ENCODE data around the gene ACTN1.

Gene ACTN1

GRCh38 chr14:68936476-68936875 lies 42.6 kb downstream of the ACTN1 start:
- no peak for DNase-seq (ENCODE audit: low read depth)

- no peak for DNase-seq (ENCODE audit: low read depth)
These were observed 43.3 kb downstream of the ACTN1 start for GRCh38 chr14:68935761-68936214.

DNA sequence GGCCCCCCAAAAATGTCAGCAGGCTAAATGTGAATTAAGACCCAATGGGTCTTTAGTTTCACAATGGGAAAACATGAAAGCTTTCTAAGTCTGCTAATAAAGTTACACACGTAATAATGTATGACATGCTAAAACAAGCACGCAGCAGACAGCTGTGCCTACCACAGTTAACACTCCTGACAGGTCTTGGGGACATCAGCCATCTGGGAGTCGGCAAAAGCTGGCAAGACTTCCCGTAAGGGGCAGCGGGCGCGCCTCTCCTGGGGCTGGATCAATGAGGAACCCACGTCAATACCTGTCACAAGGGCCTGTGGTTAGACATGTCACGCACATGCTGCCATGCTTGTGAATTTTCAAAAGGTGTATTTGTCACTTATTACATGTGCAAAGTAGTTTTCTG lies 45.0 kb downstream of the ACTN1 start:
- DNase-seq (ENCODE audit: low read depth): no peak

GRCh38 chr14:68932686-68933085 lies 46.4 kb downstream of the ACTN1 start:
- DNase-seq (ENCODE audit: low read depth): no peak

DNA sequence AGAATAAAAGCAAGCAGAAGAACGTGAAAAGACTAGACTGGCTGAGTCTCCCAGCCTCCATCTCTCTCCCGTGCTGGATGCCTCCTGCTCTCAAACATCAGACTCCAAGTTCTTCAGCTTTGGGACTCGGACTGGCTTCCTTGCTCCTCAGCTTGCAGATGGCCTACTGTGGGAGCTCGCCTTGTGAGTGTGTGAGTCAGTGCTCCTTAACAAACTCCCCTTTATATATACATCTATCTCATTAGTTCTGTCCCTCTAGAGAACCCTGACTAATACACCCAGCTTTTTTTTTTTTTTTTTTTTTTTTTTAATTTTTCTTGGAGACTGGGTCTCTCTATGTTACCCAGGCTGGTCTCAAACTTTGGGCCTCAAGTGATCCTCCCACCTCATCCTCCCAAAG lies 46.9 kb downstream of the ACTN1 start:
- no peak for DNase-seq (ENCODE audit: low read depth)

GRCh38 chr14:68931474-68932051 lies 47.5 kb downstream of the ACTN1 start:
- no peak for DNase-seq (ENCODE audit: low read depth)

- no peak for DNase-seq (ENCODE audit: low read depth)
These were observed 48.0 kb downstream of the ACTN1 start for GRCh38 chr14:68931063-68931462.

DNA sequence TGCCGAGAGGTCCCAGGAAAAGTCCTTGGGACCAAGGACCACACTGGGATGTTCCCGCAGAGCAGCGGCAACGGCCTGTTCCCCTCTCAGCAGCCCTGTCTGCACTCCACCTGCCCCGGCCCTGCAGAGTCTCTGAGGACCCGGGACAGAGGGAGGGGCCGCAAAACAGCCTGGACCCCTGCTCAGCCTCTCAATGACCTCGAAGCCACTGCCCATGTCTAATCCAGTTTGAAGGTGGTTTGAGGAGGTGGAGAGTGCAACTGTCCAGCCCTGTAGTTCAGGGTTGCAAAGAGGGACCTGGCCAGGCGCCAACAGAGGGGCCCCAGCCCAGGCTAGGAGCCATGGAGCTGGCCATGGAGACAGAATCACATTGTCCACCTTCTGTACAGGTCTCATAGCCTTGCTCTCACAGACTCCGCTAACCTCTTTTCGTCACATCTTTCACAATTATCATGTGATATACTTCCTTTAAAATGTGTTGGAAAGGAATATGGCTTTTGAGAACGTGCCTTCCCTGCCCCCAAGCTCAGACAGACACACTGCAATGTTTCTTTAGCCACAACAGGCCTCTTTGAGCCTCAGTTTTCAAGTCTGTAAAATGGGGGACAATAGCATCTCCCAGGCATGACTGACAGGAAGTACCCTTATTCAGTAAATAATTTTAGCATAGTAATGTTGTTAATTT lies 49.3 kb downstream of the ACTN1 start:
- no peak for DNase-seq (ENCODE audit: low read depth)

GRCh38 chr14:68928770-68929550 lies 50.1 kb downstream of the ACTN1 start:
- no peak for DNase-seq (ENCODE audit: low read depth)

DNA sequence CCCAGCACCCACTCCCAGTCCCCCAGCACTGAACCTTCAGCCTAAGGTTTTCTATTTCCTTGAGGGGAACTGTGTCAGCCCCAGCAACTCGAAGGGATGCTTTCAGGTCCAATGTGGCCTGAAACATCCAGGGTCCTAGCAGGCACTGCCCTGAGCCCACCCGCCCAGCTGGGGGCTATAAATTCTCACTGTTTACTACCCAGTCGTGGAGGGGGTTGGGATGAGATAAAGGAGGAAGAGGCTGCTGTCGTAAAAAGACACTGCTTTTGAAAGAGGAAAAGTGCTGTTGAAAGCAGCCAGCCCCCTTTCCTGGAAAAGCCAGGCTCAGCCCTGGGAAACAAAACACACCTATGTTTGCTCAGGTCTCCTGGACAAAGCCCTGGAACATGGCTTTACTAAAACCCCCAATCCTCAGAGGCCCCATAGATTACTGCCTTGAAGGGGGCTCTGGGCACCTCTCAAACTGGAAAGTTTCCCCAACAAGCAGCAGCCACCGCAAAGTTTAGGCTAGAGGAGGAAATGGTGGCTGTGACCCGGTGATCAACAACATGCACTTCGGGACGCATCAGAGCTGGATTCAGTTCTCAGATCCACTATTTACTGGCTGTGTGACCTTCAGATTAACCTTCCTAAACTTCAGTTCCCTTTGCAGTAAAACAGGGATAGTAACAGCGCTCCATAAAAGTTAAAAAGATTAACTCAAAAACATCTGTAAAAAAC lies 51.0 kb downstream of the ACTN1 start:
- no peak for DNase-seq (ENCODE audit: low read depth)

- no peak for DNase-seq (ENCODE audit: low read depth)
These were observed 52.0 kb downstream of the ACTN1 start for GRCh38 chr14:68927089-68927488.

DNA sequence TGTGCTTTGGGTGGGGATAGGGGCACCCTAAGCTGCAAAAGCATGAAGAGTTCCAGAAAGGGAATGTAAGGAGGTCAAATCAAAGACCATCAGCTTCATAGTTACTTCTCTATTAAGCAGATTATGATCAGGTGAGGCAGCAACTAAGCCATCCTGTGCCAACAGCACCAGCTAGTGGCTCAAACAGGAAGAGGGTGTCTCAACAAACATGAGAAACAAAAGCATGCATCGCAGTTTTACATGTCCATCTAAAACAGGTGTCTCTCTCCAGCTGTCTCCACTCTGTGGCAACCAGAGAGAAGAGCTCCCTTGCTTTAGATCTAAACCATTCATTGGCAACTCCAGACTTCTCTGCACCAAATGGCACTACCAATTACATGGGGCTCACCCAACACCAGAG lies 52.9 kb downstream of the ACTN1 start:
- no peak for DNase-seq (ENCODE audit: low read depth)

DNA sequence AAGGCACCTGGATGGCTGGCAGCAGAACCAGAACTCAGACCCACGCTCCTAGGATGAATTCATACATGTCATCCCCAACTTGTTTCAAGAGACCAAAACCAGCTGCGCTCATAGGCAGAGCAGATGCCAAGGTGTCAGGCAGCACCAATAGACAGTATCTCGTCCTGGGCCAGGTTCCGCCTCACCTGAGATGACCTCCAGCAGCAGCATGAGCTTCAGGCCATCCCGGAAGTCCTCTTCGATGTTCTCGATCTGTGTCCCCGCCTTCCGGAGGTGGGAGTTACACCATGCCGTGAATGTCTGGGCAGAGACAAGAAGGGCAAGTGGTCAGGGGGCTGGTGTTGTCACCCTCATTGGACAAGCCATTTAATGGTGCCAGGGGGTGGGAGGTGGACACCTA lies 53.7 kb downstream of the ACTN1 start:
- DNase-seq (ENCODE audit: low read depth): no peak

GRCh38 chr14:68924186-68925158 lies 54.6 kb downstream of the ACTN1 start:
- no peak for DNase-seq (ENCODE audit: low read depth)

- DNase-seq (ENCODE audit: low read depth): no peak
These were observed 56.2 kb downstream of the ACTN1 start for GRCh38 chr14:68922886-68923285.

DNA sequence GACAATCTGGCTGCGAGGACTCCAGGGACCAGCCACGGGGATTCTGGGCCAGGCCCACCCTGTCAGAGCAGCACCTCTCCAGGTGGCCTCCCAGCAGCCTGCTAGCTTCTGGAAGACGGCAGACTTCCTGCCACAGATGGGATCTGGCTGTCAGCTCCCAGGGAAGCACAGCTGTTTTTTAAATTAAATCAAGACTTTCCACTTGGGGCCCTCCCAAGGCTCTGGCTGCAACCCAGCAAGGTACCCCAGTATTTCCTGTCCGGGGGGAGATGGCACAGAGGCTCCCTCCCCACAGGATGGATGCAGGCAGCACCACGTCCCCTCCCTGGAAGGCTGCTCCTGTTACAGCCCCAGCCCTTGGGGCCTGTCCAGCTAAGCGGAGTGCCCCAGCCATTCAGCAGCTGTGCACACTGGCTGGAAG lies 56.9 kb downstream of the ACTN1 start:
- no peak for DNase-seq (ENCODE audit: low read depth)

GRCh38 chr14:68921666-68922065 lies 57.4 kb downstream of the ACTN1 start:
- DNase-seq (ENCODE audit: low read depth): no peak

- DNase-seq (ENCODE audit: low read depth): no peak
These were observed 58.1 kb downstream of the ACTN1 start for GRCh38 chr14:68921049-68921448.

DNA sequence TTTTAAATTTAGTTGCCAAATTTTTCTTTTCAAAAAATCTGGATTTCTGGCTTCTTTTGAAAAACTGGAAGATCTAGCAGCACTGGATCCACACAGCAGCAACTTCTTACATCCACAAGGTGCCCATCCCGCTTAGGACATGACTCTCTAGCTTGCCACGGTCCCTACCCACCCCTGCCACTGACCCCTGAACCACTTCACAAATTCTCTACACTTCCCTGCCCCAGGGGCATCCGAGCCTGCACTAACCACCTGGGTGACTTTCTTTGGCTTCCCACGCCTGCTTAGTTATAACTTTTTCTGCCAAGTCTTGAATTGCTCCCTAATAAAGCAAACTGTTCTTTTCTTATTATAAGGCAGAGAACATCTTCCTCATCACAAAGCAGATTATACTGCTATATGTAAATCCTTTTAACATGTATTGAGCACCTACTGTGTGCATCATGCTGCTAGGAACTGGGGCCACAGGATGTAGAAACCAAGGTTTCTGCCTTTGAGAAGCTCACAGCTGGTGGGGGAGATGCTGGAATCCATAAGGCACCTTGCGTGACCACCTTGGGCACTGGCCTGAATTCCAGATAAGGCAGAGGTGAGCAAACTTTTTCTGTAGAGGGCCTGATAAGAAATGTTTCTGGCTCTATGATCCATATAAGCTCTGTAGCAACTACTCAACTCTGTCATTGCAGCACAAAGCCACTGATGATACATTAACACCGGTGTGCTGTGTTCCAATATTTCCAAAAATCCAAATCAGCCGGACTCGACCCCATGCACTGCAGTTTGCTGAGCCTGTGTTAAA lies 59.8 kb downstream of the ACTN1 start:
- no peak for DNase-seq (ENCODE audit: low read depth)

DNA sequence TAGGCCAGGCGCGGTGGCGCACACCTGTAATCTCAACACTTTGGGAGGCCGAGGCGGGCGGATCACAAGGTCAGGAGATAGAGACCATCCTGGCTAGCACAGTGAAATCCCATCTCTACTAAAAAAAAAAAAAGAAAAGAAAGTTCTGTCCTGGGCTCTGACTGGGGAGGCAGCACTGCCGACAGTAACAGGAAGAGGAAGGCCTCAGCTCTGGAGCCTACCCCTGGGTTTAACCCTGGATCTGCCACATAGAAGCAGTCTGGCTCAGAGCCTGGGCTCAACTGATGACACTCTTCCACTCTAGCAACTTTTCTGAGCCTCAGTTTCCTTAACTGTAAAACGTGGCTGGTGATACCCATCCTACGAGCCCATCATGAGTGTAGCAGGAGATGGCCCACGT lies 60.5 kb downstream of the ACTN1 start:
- no peak for DNase-seq (ENCODE audit: low read depth)
